SU-DHL-6 (cell line): ENCODE measurements around the gene CD247.

Experiments used
- H2AFZ ChIP-seq: fragments of 200-600 bp; sonication (generic); 2 replicates; pipeline ENCODE4 v1.6.1; 2014; ENCODE audit warnings: low read depth, mild to moderate bottlenecking, moderate library complexity, mixed read lengths, antibody characterized with exemption, low read length; ENCODE audit not compliant: severe bottlenecking
- H3F3A ChIP-seq: fragments of 200-600 bp; shearing (Covaris generic); 2 replicates; pipeline ENCODE4 v1.6.0; 2016; ENCODE audit warnings: antibody characterized with exemption, mild to moderate bottlenecking; ENCODE audit not compliant: insufficient read depth
- H3K27ac ChIP-seq: fragments of 200-600 bp; sonication (generic); 2 replicates; pipeline ENCODE4 v1.5.1; 2016; ENCODE audit warnings: low read depth, mild to moderate bottlenecking, low read length, moderate library complexity, mixed read lengths
- H3K27me3 ChIP-seq: fragments of 200-600 bp; sonication (generic), shearing (Covaris generic); 2 replicates; pipeline ENCODE4 v1.6.0; 2014; ENCODE audit warnings: mild to moderate bottlenecking, low read length
- H3K36me3 ChIP-seq: fragments of 200-600 bp; sonication (generic); 2 replicates; pipeline ENCODE4 v1.6.1; 2014; ENCODE audit warnings: mild to moderate bottlenecking, low read length, mixed read lengths
- H3K4me2 ChIP-seq: fragments of 300-600, 200-600 bp; shearing (Covaris generic), sonication (generic); 2 replicates; pipeline ENCODE4 v1.6.0; 2014; ENCODE audit warnings: low read length, low read depth, mild to moderate bottlenecking; ENCODE audit not compliant: poor library complexity, severe bottlenecking
- H3K4me3 ChIP-seq: fragments of 200-600 bp; sonication (generic); 2 replicates; pipeline ENCODE4 v1.5.1; 2014; ENCODE audit warnings: antibody characterized with exemption, low read length, mild to moderate bottlenecking, mixed read lengths; ENCODE audit not compliant: insufficient read depth, poor library complexity, severe bottlenecking
- H3K79me2 ChIP-seq: fragments of 200-600 bp; sonication (generic); 2 replicates; pipeline ENCODE4 v1.6.1; 2014; ENCODE audit warnings: mild to moderate bottlenecking, low read length, moderate library complexity; ENCODE audit not compliant: insufficient read depth
- H3K9ac ChIP-seq: fragments of 200-600 bp; sonication (generic); 2 replicates; pipeline ENCODE4 v1.7.0; 2014; ENCODE audit warnings: mild to moderate bottlenecking, low read length
- H3K9me2 ChIP-seq: fragments of 200-600 bp; sonication (generic); replicated peaks from 2 replicates; pipeline ENCODE4 v1.6.1; 2014; ENCODE audit warnings: low read length; ENCODE audit not compliant: insufficient read depth
- H3K9me3 ChIP-seq: fragments of 200-600 bp; sonication (generic); 2 replicates; pipeline ENCODE4 v1.6.1; 2014; ENCODE audit warnings: low read length, mixed read lengths; ENCODE audit not compliant: insufficient read depth
- H4K20me1 ChIP-seq: fragments of 200-600 bp; sonication (generic); 2 replicates; pipeline ENCODE4 v1.6.1; 2014; ENCODE audit warnings: low read depth, mild to moderate bottlenecking, antibody characterized with exemption, low read length, moderate library complexity, mixed read lengths
- CTCF ChIP-seq: fragments of 200-600 bp; sonication (generic); IDR thresholded peaks from one replicate; pipeline ENCODE4 v1.5.1; 2017; ENCODE audit warnings: antibody characterized with exemption, mild to moderate bottlenecking, low read length, moderate library complexity; ENCODE audit not compliant: insufficient read depth, poor library complexity, severe bottlenecking
- EZH2phosphoT487 ChIP-seq: fragments of 200-600 bp; sonication (generic), shearing (Covaris generic); conservative IDR thresholded peaks from 2 replicates; pipeline ENCODE4 v1.6.1; 2018; ENCODE audit warnings: mild to moderate bottlenecking, antibody characterized with exemption, low read length, moderate library complexity, mixed read lengths

Gene CD247

DNA sequence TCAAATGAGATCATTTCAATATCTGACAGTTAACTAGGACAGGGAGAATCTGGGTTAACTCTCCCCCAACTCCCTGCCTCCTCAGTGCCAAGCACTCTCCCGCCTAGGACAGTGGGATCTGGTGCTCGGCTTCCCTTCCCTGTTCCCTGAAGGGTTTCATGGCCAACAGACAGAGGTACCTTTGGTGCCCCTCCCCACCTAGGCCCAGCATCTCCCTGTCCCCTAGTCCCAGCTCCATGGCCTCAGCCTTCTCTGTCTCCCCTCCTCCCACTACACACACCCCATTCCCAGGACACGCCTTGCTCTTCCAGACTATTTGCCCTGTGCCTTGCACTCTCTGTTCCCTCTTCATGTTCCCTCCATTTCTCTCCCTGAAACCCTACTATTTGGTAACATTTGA, 77.1 kb downstream of the CD247 start:
- H2AFZ ChIP-seq = no peak overlapping the region
- H4K20me1 ChIP-seq = no peaks in the 10 kb centered on the region
- H3K27ac ChIP-seq = no peak overlapping the region
- H3K9me2 ChIP-seq = no peaks in the 10 kb centered on the region
- H3K9me3 ChIP-seq = no peaks in the 10 kb centered on the region
- no peak overlapping the region for H3K4me3 ChIP-seq
- H3K4me2 ChIP-seq = no peak overlapping the region
- H3K79me2 ChIP-seq = no peaks in the 10 kb centered on the region
- TF ChIP-seq EZH2phosphoT487 (no peak), CTCF (no peak)
- H3K9ac ChIP-seq = no peak overlapping the region
- no peaks in the 10 kb centered on the region for H3F3A ChIP-seq
- no peaks in the 10 kb centered on the region for H3K36me3 ChIP-seq
- no peaks in the 10 kb centered on the region for H3K27me3 ChIP-seq

DNA sequence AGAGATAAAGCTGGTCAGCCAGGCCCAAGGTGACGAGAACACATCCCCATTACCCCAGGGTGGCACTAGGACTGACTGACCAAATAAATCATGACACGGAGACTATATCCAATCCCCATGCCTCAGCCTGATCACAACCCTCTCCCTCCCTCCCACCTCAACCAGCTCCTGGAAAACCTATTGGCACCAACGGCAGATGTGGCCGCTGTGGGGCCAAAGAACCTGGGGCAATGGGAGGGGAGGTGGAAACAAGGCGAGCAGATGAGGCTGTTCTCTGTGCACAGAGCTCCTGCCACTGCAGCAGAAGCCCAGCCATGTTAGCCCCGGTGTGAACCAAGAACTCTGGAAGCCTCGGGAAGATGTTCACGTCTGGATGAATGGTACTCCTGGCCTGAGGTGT, 77.6 kb downstream of the CD247 start:
- TF ChIP-seq EZH2phosphoT487 = no peak
- no peak for TF ChIP-seq CTCF
- Histone ChIP-seq H3K9me3 (no peaks in the 10 kb centered on the region), H3K9me2 (no peaks in the 10 kb centered on the region), H3K4me2 (no peak overlapping the region), H3K4me3 (no peak overlapping the region), H3K36me3 (no peaks in the 10 kb centered on the region), H2AFZ (no peak overlapping the region), H3K79me2 (no peaks in the 10 kb centered on the region), H4K20me1 (no peaks in the 10 kb centered on the region), H3K27ac (no peak overlapping the region), H3K27me3 (no peaks in the 10 kb centered on the region), H3K9ac (no peak overlapping the region), H3F3A (no peaks in the 10 kb centered on the region)

- Histone ChIP-seq H3K27ac (no peak overlapping the region), H4K20me1 (no peaks in the 10 kb centered on the region), H3K27me3 (no peaks in the 10 kb centered on the region), H3K4me2 (no peak overlapping the region), H3F3A (no peaks in the 10 kb centered on the region), H3K79me2 (no peaks in the 10 kb centered on the region), H3K9me2 (no peaks in the 10 kb centered on the region), H3K4me3 (no peak overlapping the region), H3K9ac (no peak overlapping the region), H3K36me3 (no peaks in the 10 kb centered on the region), H2AFZ (no peak overlapping the region), H3K9me3 (no peaks in the 10 kb centered on the region)
- TF ChIP-seq EZH2phosphoT487 (no peak), CTCF (no peak)
Observed at GRCh38 chr1:167440345-167440744, 78.0 kb downstream of the CD247 start.
